Left renal cortex interstitium (tissue), 4 donors: Measurements from ENCODE around the gene SHISAL1. TPM values are rescaled to one million over a fixed set of nuclear protein-coding genes. Genes with fewer than 3 reads are reported as not detected.

Experiments used
- DNase-seq, 4 donors: peaks; one replicate each; pipeline ENCODE4 v3.0.0-alpha.2; 2013; ENCODE audit warnings: low read depth in 4 of 4, low spot score in 2 of 4, missing footprints in 1 of 4
- polyA plus RNA-seq, 4 donors: library from polyadenylated mRNA; unstranded; fragments of 120-200 nt; gene quantifications; one replicate each; pipeline ENCODE4 v1.2.1, GENCODE V29; 2013; ENCODE audit not compliant: insufficient read length in 4 of 4

SHISAL1 gene
- polyA plus RNA-seq, 4 donors: 1.9 to 2.7 (median 2.4) TPM

DNA sequence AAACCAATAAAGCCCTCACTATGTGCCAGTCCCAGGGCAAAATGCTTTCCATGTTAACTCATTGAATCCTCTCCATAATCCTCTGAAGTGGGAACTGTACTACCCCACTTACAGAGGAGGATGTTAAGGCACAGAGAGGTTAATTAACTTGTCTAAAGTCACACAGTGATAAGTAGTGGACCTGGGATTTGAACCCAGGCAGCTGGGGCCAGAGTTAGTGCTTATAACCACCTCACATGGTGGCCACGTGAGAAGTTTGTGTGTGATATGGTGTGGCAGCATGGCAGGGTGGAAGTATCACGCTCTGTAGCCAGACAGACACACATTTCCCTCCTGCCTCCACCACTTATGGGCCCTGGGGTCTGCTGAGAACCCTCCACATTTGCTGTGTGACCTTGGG lies 115.5 kb downstream of the SHISAL1 start:
- DNase-seq: no peak

DNA sequence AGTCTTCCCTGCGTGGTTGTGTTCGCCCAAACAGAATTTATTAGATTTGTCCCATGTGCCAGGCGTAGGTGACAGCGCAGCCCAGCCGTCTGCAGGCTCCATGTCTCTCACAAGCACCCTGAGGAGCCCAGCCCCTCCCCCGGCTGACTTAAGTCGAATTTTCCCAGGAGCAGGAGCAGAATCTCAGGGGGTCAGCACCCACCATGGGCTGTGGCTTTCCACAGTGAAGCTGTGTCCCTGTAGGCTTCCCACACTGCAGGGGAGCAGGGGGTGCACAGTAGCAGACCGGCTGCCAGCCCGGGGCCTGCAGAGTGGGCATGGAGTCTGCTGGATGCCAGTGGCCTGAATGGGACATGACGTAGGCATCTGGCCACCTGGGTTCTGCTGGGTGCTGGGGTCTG lies 116.0 kb downstream of the SHISAL1 start:
- DNase-seq: no peak

DNA sequence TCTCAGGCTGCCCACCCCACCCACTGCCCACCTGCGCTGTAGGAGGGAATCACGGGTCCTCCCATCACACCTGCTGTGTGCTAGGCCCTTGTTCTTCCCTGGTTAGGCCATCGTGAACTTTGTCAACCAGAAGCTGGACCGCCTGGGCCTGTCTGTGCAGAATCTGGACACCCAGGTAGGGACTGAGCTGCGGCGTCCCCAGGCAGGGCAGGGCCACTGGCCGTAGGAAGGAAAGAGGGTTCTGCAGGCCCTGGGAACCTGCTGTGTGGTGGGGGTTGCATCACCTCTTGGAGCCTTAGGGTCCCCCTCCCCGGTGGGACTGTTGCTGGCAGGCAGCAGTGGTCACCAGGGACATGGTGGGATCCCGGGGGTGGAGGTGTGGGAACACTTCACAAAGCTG lies 116.5 kb downstream of the SHISAL1 start:
- DNase-seq: no peak

DNA sequence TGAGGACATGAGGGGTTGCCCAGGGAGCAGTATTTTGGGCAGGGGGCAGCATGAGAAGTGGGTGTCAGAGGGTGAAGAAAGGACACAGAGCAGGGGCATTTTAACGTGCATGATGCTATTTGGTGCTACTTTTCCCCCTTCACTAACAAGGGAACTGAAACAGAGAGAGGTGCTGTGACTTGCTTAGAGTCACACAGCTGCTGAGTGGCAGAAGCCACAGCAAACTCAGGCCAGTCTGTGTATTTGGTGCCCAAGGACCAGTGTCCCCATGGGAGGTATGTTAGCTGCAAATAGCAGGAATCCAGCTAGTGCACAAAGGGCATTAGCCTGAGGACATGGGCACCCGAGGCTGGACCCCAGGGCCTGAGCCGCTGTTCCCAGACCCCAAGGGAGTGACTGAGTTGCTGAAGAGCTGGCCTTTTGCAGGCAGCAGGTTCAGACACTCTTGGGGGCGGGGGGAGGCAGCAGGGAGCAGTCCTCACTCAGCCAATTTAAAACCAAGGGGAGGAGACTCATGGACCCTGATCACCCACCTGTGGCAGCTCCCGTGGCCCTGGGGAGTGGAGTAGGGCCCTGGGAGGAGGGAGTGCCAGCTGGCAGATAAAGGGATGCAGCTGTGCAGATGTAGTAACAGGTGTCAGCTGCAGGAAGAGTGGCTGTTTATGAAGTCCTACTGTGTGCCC lies 117.4 kb downstream of the SHISAL1 start:
- DNase-seq: no peak

DNA sequence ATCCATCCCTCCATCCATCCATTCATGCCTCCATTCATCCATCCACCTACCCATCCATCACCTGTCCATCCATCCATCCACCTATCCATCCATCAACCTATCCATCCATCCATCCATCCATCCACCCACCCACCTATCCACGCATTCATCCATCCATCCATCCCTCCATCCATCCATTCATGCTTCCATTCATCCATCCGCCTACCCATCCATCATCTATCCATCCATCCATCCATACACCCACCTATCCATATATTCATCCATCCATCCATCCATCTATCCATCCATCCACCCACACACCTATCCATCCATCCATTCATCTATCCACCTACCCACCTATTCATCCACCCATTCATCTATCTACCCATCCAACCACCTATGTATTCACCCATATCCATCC lies 118.2 kb downstream of the SHISAL1 start:
- no peak for DNase-seq

Other genes with a start within 250 kb of the SHISAL1 start
- 1 to 10 TPM; 2.0 to 3.0 (median 2.3) TPM for gene PARVG, start 132.0 kb downstream of the SHISAL1 start, polyA plus RNA-seq
- gene RTL6, start 185.3 kb upstream of the SHISAL1 start, polyA plus RNA-seq: 10 to 100 TPM; 50.1 to 59.7 (median 56.7) TPM